DOHH2 (cell line): Measurements from ENCODE around the gene OR51F2.
"Not testable (repeated sequence)": the region's sequence is repeated elsewhere in the genome, so short reads cannot be mapped to it uniquely, and the experiment has no call there.

Source experiments
- H3F3A ChIP-seq: fragments of 200-600 bp; sonication (generic), shearing (Covaris generic); 2 replicates; pipeline ENCODE4 v1.6.0; 2016; ENCODE audit warnings: antibody characterized with exemption, mild to moderate bottlenecking; ENCODE audit not compliant: control insufficient read depth, insufficient read depth
- H3K27ac ChIP-seq: fragments of 200-600 bp; sonication (generic); 2 replicates; pipeline ENCODE4 v1.5.1; 2014; ENCODE audit warnings: low read depth, mild to moderate bottlenecking, low read length, moderate library complexity
- H3K27me3 ChIP-seq: fragments of 200-600 bp; sonication (generic); 2 replicates; pipeline ENCODE4 v1.6.1; 2014; ENCODE audit warnings: mild to moderate bottlenecking, low read length, mixed read lengths; ENCODE audit not compliant: control insufficient read depth
- H3K36me3 ChIP-seq: fragments of 200-600 bp; sonication (generic); 2 replicates; pipeline ENCODE4 v1.6.1; 2014; ENCODE audit warnings: mild to moderate bottlenecking, low read length, moderate library complexity, mixed read lengths; ENCODE audit not compliant: control insufficient read depth
- H3K4me1 ChIP-seq: fragments of 200-600 bp; sonication (generic); 2 replicates; pipeline ENCODE4 v1.6.1; 2014; ENCODE audit warnings: mild to moderate bottlenecking, low read length, mixed read lengths; ENCODE audit not compliant: control insufficient read depth
- H3K4me2 ChIP-seq: fragments of 200-600 bp; sonication (generic); 2 replicates; pipeline ENCODE4 v1.6.0; 2014; ENCODE audit warnings: mild to moderate bottlenecking, low read length, moderate library complexity
- H3K4me3 ChIP-seq: fragments of 200-600 bp; sonication (generic); 2 replicates; pipeline ENCODE4 v1.5.1; 2014; ENCODE audit warnings: mild to moderate bottlenecking, low read length, mixed read lengths
- H3K79me2 ChIP-seq: fragments of 200-600 bp; sonication (generic); 2 replicates; pipeline ENCODE4 v1.6.1; 2014; ENCODE audit warnings: mild to moderate bottlenecking, low read length, mixed read lengths; ENCODE audit not compliant: control insufficient read depth
- H3K9me2 ChIP-seq: fragments of 200-600 bp; sonication (generic); replicated peaks from 2 replicates; pipeline ENCODE4 v1.6.1; 2014; ENCODE audit warnings: mild to moderate bottlenecking, low read length, mixed read lengths; ENCODE audit not compliant: control insufficient read depth
- H3K9me3 ChIP-seq: fragments of 200-600 bp; sonication (generic); 2 replicates; pipeline ENCODE4 v1.6.1; 2014; ENCODE audit warnings: antibody characterized with exemption, low read length, mixed read lengths; ENCODE audit not compliant: control insufficient read depth, insufficient read depth
- H4K20me1 ChIP-seq: fragments of 200-600 bp; sonication (generic); 2 replicates; pipeline ENCODE4 v1.6.0; 2014; ENCODE audit warnings: low read depth, mild to moderate bottlenecking, antibody characterized with exemption, low read length, moderate library complexity; ENCODE audit not compliant: control insufficient read depth, insufficient read depth
- CTCF ChIP-seq: fragments of 200-600 bp; sonication (generic); IDR thresholded peaks from one replicate; pipeline ENCODE4 v1.5.1; 2014; ENCODE audit warnings: antibody characterized with exemption, mild to moderate bottlenecking, low read depth, low read length; ENCODE audit not compliant: poor library complexity, severe bottlenecking
- EZH2phosphoT487 ChIP-seq: fragments of 200-600 bp; sonication (generic); IDR thresholded peaks from 2 replicates; pipeline ENCODE4 v1.6.1; 2017; ENCODE audit warnings: borderline replicate concordance, mild to moderate bottlenecking, antibody characterized with exemption, low read length, moderate library complexity, mixed read lengths

OR51F2 gene

GRCh38 chr11:4851033-4851432, 29.9 kb downstream of the OR51F2 start:
- Histone ChIP-seq H3K27me3 (no peaks in the 10 kb centered on the region), H3K79me2 (no peaks in the 10 kb centered on the region), H4K20me1 (no peaks in the 10 kb centered on the region), H3K36me3 (no peaks in the 10 kb centered on the region), H3K9me2 (no peaks in the 10 kb centered on the region), H3K27ac (no peak overlapping the region), H3K9me3 (no peaks in the 10 kb centered on the region), H3K4me2 (no peak overlapping the region), H3K4me1 (no peaks in the 10 kb centered on the region), H3K4me3 (no peak overlapping the region), H3F3A (no peaks in the 10 kb centered on the region)
- no peak for TF ChIP-seq EZH2phosphoT487
- no peak for TF ChIP-seq CTCF

GRCh38 chr11:4854286-4854685, 33.2 kb downstream of the OR51F2 start:
- H3K27ac ChIP-seq, H3K9me3 ChIP-seq, H3K4me2 ChIP-seq, H3F3A ChIP-seq, H3K9me2 ChIP-seq, H4K20me1 ChIP-seq, H3K27me3 ChIP-seq, H3K79me2 ChIP-seq, H3K4me3 ChIP-seq, H3K4me1 ChIP-seq, H3K36me3 ChIP-seq: not testable (repeated sequence)

- no peaks in the 10 kb centered on the region for H3F3A ChIP-seq
- TF ChIP-seq CTCF (no peak), EZH2phosphoT487 (no peak)
- H3K4me1 ChIP-seq, result no peaks in the 10 kb centered on the region
- H3K79me2 ChIP-seq, result no peaks in the 10 kb centered on the region
- no peaks in the 10 kb centered on the region for H4K20me1 ChIP-seq
- H3K36me3 ChIP-seq, result no peaks in the 10 kb centered on the region
- H3K27me3 ChIP-seq, result no peaks in the 10 kb centered on the region
- no peak overlapping the region for H3K27ac ChIP-seq
- no peaks in the 10 kb centered on the region for H3K9me3 ChIP-seq
- H3K9me2 ChIP-seq, result no peaks in the 10 kb centered on the region
- H3K4me3 ChIP-seq, result no peak overlapping the region
- no peak overlapping the region for H3K4me2 ChIP-seq
Measured at GRCh38 chr11:4862447-4863236, 41.5 kb downstream of the OR51F2 start.

- Histone ChIP-seq H3K27ac (no peak overlapping the region), H3K79me2 (no peaks in the 10 kb centered on the region), H3K4me1 (no peaks in the 10 kb centered on the region), H3K4me3 (no peak overlapping the region), H3K9me2 (no peaks in the 10 kb centered on the region), H3F3A (no peaks in the 10 kb centered on the region), H3K9me3 (no peaks in the 10 kb centered on the region), H3K4me2 (no peak overlapping the region), H3K36me3 (no peaks in the 10 kb centered on the region), H4K20me1 (no peaks in the 10 kb centered on the region), H3K27me3 (no peaks in the 10 kb centered on the region)
- TF ChIP-seq CTCF (no peak), EZH2phosphoT487 (no peak)
Measured at GRCh38 chr11:4863876-4864275, 42.8 kb downstream of the OR51F2 start.
